IPS-18c (cell line): ENCODE data around the gene MTM1.

Experiments
- H3K4me3 ChIP-seq: 2 replicates; pipeline ENCODE4 v1.7.0; 2013; ENCODE audit warnings: low read depth, mild to moderate bottlenecking, low read length, moderate library complexity; ENCODE audit not compliant: insufficient read depth
- H3K9me3 ChIP-seq: one replicate; pipeline ENCODE4 v1.6.1; 2013; ENCODE audit warnings: mild to moderate bottlenecking, low read length, moderate library complexity; ENCODE audit not compliant: control insufficient read depth, insufficient read depth

Gene MTM1

DNA sequence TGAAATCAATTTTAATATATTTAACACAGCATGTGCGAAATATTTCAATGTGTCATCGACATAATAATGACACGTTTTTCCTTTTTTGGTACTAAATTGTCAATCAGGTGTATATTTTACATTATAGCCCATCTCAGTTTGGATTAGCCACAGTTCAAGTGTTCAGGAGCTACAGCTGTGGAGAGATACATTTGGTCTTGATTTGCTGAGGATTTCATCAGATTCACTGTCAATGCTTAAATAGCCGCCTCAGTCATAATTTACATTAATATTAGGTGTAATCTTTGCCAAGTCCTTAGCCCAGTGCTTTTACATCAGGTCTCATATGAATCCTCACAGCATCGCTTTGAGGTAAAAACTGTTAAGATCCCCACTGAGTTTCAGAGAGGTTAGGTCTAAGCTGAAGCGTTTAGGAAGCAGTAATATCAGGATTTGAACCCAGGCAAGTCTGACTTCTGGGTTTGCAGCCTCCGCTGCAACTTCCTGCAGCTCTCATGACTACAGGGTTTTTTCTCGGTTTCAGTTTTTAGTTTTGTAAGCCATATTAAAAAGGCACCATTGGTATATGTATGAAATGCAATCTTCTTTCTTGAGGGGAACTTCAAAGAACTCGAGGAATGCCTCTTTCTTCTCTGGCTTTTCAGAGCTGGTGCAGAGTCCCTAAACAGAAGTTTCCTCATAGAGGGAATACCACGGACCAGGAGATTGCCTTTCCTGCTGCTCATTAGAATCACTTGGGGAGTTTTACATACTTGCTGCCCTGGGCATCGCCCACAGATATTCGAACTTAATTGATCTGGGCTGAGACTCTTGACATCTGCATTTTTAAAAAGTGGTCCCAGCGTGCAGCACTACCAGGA lies 6.4 kb downstream of the MTM1 start:
- H3K9me3 ChIP-seq = peaks cover 7% of the 10 kb centered on the region
- no peak overlapping the region for H3K4me3 ChIP-seq

DNA sequence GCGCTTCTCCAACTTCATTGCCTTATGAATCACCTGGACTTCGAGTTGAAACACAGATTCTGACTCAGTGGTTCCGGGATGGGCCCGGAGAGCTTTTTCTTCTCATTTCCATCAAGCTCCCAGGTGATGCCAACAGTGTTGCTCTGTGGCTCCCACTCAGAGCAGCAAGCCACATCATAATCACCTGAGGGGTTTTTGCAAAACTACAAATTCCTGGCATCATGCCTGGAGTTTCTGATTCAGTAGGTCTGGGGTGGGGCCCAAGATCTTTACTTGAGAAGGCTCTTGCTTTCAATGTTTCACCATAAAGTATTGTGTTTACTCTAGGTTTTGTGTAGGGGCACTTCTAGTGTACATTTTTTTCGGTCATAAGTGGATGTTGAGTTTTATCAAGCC lies 7.0 kb downstream of the MTM1 start:
- peaks cover 7% of the 10 kb centered on the region for H3K9me3 ChIP-seq
- H3K4me3 ChIP-seq = no peak overlapping the region

DNA sequence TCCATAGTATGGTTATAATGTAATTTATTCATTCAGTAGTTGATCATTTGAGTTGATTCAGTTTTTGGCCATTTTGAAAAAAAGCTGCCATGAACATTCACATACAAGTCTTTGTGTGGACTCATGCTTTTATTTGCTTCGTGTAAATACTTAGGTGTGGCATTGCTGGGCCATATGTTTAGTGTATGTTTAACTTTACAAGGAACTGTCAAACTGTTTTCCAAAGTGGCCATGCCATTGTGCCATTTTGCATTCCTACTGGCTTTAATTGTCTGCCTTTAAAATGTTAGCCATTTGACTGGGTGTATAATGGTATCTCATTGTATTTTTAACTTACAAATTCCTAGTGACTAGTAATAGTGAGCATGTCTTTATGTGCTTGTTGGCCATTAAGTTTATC lies 8.8 kb downstream of the MTM1 start:
- no peak overlapping the region for H3K4me3 ChIP-seq
- peaks cover 7% of the 10 kb centered on the region for H3K9me3 ChIP-seq

- peaks cover 5% of the 10 kb centered on the region for H3K9me3 ChIP-seq
- no peak overlapping the region for H3K4me3 ChIP-seq
Observed at GRCh38 chrX:150581093-150581775, 12.8 kb downstream of the MTM1 start.

DNA sequence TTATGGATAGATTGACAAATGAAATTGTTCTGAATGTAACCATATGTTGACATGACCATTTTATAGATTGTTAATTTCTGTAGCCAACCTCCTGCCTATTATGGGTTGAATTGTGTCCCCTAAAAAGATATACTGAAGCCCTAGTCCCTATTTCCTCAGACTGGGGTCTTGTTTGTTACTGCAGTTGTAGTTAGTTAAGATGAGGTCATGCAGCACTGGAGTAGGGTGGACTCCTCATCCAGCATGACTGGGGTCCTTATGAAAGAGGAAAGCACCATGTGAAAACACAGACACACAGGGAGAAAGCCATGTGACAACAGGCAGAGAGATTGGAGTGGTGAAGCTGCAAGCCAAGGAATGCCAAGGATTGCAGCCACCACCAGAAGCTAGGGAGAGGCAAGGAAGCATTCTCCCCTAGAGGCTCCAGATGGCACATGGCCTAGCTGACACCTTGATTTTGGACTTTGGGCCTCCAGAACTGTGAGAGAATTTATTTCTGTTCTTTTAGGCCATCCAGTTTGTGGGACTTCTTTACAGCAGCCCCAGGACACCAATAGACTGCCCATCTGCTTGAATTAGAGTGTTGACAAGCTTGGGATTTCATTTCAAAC lies 14.0 kb downstream of the MTM1 start:
- H3K9me3 ChIP-seq = peaks cover 5% of the 10 kb centered on the region
- no peak overlapping the region for H3K4me3 ChIP-seq

GRCh38 chrX:150587585-150588503 lies 19.4 kb downstream of the MTM1 start:
- H3K9me3 ChIP-seq = no peaks in the 10 kb centered on the region
- no peak overlapping the region for H3K4me3 ChIP-seq

GRCh38 chrX:150594584-150594983 lies 26.2 kb downstream of the MTM1 start:
- Histone ChIP-seq H3K4me3 (no peak overlapping the region), H3K9me3 (no peaks in the 10 kb centered on the region)

- H3K9me3 ChIP-seq = peaks cover 2% of the 10 kb centered on the region
- no peak overlapping the region for H3K4me3 ChIP-seq
Observed at GRCh38 chrX:150599226-150599625, 30.8 kb downstream of the MTM1 start.

GRCh38 chrX:150602296-150602695 lies 33.9 kb downstream of the MTM1 start:
- peaks cover 2% of the 10 kb centered on the region for H3K9me3 ChIP-seq

DNA sequence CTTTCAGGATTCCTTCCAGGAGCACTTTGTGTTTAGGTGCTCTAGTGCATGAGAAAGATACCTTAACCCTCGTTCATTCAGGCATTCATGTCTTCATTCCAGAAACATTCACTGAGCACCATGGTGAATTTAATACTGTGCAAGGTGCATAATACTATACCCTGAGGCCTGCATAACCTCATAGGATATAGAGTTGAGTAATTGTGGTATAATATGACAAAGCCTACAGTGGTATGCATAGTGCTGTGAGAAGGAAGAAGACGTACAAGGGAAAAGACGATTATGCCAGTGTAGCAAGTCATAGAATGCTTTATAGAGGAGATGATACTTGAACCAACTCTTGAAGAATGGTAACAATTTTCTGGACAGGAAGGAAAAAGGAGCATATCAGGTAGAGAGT lies 34.3 kb downstream of the MTM1 start:
- no peak overlapping the region for H3K4me3 ChIP-seq
- H3K9me3 ChIP-seq = peaks cover 2% of the 10 kb centered on the region

More at GRCh38 chrX:150602296-150602695, 33.9 kb downstream of the MTM1 start:
- H3K4me3 ChIP-seq = no peak overlapping the region

DNA sequence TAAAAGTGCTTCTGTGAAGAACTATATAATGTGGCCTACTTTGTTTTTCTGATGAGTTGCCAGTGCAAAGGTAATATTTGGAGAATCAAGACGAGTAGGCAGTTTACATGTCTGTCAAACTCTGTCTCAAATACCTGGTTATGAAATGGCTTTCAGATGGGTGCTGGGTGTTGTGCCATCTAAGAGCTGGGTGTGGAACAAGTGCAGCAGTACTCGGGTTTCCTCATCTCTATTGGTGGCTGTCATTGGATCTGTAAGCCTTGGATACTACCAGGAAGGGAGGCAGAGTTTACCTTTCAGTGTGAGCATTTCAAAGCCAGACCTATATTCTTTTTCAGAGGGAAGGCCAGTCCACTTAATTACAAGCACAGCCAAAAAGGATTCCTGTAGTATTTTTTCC lies 37.2 kb downstream of the MTM1 start:
- H3K4me3 ChIP-seq = no peak overlapping the region
- H3K9me3 ChIP-seq = peaks cover 2% of the 10 kb centered on the region

GRCh38 chrX:150607201-150607600 lies 38.8 kb downstream of the MTM1 start:
- H3K9me3 ChIP-seq = peaks cover 2% of the 10 kb centered on the region
- H3K4me3 ChIP-seq = no peak overlapping the region

GRCh38 chrX:150610043-150610442 lies 41.6 kb downstream of the MTM1 start:
- Histone ChIP-seq H3K4me3 (no peak overlapping the region), H3K9me3 (no peaks in the 10 kb centered on the region)

DNA sequence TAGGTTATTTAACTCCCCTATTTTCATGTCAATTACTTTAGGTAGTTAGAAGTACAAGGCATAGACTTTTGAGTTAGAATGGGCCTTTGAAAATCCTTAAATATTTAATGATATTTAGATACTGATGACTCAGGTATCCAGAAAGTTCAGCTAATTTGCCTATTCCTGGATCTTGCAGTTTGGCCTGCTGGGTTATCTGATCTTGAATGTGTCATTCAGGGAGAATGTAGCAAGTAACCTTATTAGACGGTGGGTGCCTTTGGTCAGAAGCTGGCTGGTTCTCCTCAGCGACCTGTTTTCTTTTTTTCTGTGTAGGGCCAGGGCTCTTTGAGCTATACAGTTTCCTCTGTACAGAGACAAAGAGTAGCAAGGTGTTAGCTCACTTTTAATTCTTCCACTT lies 42.0 kb downstream of the MTM1 start:
- H3K4me3 ChIP-seq = no peak overlapping the region

GRCh38 chrX:150615356-150615755 lies 46.9 kb downstream of the MTM1 start:
- Histone ChIP-seq H3K4me3 (no peak overlapping the region), H3K9me3 (no peaks in the 10 kb centered on the region)

More for the DNA sequence above, 42.0 kb downstream of the MTM1 start:
- no peaks in the 10 kb centered on the region for H3K9me3 ChIP-seq

GRCh38 chrX:150616179-150616862 lies 47.9 kb downstream of the MTM1 start:
- H3K4me3 ChIP-seq = no peak overlapping the region
- no peaks in the 10 kb centered on the region for H3K9me3 ChIP-seq

GRCh38 chrX:150616863-150617198 lies 48.4 kb downstream of the MTM1 start:
- Histone ChIP-seq H3K4me3 (no peak overlapping the region), H3K9me3 (no peaks in the 10 kb centered on the region)
